Stimulated activated CD8-positive, alpha-beta memory T cell treated with anti-CD3 and anti-CD28 coated beads, Interleukin-2, amount 100 ng/mL, for 1 hour (primary cell): ENCODE measurements around the gene HMX3.
A peak's percentile ranks its signal among the peaks of the same experiment; 100 is the strongest.

Experiments
- DNase-seq, 2 donors: peaks; one replicate each; pipeline ENCODE4 v3.0.0-alpha.2; 2020; ENCODE audit warnings: low read depth in 2 of 2

Gene HMX3

DNA sequence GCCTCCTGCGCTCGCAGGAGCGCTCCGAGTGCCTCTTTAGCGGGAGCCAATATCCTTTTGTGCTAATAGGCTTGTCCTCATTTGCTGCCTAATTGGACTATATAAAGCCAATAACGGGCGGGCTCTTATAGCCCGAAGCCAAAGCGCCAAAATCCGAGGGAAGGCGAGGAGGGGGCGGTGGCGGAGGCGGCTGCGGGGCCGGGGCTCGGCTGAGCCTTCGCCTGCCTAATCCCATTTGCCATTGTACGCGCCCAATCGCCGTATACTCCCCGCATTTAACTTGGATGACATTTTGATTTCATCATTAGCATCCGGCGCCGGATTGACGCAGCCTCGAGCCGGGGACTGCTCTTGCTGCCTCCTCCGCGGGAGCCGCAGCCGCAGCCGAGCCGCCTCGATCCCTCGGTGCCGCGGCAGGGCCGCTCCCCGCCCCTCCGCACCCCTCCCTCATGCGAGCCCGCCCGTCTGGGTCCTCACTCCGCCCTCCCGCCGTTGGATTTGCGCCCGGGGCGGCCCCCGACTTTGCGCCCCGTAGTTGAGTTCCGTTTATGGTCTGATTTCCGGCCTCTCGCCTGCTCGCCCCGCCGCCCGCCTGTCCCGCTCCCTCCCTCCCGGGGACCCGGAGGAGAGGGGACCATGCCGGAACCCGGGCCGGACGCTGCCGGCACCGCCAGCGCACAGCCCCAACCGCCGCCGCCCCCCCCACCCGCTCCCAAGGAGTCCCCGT is at the start of gene HMX3:
HMX3 (plus strand) TSS at position 556 of the 727 bp plus-strand sequence; CDS start at position 637, 81 bp downstream.
- DNase-seq = no peak

DNA sequence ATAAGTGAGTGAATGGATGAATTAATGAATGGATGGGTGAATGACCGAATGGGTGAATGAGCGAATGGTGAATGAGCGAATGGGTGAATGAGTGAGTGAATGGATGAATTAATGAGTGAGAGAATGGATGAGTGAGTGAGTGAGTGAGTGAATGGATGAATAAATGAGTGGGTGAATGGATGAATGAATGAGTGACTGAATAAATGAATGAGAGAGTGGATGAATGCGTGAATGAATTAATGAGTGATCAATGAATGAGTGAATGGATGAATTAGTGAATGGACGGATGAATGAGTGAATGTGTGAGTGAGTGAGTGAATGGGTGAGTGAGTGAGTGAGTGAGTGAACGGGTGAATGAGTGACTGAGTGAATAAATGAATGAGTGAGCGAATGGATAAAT is 49.5 kb upstream of the HMX3 start:
- no peak for DNase-seq

DNA sequence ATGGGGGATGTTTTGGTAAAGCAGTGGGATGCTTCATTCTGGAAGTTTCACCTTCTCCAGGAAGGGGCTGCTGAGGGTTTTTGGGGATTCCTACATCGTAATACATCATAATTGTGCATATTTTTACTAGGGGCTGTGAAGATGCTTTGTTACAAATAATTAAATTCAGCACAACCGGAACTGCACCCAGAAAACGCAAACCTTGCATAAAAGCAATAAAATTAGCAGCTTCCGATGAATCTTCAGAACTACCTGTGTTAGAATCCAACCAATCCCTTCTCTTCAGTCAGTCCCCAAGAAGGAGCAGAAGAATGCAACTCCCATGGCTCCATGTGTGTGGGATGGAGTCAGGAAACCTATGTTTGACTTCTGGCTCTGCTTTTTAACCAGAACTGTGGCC is 48.4 kb upstream of the HMX3 start:
- DNase-seq = no peak

DNA sequence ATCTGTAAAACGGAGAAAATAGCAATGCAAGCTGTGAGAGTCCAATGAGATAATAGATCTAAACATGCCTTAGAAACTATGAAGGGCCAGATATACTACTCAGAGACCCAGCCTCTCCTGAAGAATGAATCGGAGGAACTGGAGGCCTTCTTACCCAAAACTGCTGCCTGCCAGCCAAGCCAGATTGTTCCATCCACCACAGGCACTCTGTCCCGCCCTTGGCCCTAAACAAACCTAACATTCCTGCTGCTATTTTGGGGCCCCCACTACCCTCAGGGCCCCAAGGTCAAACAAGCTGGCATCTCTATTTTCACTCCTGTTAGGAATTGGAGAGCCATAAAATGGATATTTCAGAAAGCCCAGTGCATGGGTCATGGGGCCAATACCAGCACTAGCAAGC is 48.0 kb upstream of the HMX3 start:
- no peak for DNase-seq

DNA sequence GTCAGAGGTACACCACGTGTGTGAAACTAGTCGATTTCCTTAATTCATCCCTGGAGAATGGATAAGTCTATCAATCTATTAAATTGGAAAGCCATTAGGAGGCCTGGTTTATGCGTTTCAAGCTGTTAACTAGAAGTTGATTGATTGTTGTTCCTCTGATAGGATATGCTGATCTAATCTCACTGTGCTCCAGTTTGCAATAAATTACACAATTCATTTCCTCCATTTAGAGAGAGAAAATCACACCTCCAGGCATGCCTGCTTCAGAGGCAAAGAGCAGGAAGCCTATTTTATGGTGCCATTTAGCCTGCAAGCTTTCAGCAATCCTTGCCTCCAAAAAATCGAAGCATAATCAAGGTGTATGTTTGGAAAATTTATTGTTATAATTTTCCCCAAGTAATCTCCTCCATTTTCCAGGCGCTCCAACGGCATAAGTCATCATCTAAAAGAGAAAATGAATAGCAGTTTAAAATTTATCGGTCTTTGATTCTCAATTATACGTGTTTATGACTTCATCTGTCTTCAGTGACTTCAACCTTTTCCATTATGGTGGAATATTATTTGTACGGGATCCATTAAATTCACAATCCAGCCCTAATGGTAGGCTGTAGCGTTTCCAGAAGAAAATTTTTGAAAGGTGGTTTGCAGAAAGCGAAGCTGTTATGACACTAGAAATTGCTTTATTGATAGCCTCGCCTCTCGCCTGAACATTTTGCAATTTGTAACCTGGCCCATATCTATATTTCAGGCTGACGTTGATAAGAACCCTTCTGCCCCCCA is 42.9 kb upstream of the HMX3 start:
- no peak for DNase-seq

DNA sequence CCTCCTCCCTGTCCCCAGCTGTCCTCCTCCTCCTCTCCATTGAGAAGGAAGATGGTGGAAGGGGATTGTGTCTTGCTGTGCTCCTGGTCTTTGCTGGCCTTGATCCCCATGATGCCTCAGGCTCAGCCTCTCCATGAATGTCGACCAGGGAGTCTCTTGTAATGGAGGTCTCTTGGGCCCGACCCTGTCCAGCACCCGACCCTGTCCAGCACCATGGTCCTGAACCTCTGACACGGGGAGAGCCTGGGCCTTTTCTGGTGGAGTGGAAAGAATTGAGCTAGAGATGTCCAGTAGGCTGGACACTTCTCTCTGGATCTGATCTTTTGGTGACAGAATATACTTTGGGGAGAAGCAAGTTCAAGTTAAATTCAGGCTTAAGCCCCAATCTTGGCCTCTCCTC is 42.3 kb upstream of the HMX3 start:
- no peak for DNase-seq

DNA sequence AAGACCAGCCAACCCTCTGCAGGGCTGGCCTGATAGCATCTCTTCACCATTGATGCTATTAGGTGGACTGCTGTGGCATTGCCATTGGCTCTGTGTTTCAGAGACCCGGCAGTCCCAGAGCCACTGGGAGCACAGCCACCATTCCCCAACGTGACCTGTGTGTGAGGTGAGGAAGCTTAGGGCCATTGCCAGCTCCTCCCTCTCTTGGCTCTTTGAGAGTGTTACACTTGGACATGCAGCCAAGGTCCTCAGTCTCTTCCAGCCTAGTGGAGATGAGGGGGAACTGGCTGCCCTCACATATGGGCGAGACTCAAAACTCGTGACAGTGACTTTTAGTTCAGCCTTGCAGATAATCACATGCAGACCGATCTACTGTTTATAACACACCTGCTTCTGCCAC is 39.3 kb upstream of the HMX3 start:
- no peak for DNase-seq

DNA sequence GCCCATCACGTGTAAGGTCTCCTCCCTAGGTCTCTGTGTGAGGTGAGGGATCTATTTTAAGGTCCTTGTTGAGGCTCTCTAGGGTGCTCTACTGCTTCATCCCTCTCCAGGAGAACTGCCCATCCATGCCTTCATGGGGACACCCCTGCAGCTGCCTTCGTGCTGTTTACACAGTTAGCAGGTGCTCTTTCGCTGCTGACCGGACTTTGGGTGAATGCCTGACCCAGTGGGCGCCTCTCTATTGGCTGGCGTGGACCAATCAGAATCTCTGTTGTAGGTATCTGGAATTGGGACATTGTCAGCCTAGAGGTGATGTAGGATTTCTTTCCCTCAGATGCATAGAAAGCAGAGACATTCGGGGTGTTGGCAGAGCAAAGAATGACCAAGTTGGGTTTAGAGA is 38.7 kb upstream of the HMX3 start:
- no peak for DNase-seq

DNA sequence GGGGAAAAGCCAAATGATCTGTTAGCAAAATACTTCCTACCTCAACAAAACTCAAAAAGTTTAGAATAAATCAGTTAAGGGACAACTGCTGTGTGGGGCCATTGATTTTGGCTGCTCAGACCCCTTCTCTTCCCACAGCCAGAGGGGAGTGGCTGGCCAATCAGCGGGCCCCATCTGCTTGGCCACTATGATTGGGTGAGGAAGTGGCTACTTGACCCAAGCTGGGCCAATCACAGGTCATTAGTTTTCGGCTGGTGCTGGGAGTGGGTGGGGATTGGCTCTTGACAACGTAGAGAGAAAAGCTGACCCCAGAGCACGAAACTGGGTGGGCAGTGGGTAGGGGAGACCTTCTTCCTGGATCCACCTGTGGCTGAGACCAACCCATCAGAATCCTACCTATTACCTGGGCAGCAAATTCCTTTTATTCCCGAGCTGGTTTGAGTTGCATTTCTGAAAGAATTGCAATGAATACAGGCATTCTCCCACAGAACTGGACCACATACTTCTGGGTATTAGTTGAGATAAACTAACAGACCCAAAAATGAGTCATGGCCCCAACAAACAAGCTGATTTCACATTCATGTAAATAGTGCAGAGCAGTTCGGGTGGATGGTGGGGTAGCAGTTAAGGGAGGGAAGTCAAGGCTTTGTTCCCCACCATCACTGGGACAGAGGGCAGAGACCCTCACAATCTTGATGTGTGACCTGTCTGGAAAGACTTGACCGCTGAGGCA is 35.6 kb upstream of the HMX3 start:
- no peak for DNase-seq

DNA sequence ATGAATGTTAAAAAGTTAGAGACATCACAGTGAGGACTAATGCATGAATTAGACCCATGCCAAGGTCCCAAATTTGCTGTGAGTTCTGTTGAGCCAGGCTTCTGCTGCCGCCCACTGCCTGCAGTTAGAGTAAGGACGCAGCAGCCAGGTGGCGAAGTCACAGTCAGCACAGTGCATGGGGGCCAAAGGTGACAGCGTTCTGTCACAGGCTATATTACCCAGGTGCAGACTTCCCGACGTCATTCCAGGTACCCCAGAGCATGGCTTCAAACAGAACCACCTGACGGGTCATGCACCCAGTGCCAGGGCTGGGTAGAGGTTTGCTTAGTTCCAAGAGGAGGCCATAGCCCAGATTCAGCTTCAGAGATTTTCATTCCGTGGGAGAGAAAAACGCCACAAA is 33.9 kb upstream of the HMX3 start:
- no peak for DNase-seq

DNA sequence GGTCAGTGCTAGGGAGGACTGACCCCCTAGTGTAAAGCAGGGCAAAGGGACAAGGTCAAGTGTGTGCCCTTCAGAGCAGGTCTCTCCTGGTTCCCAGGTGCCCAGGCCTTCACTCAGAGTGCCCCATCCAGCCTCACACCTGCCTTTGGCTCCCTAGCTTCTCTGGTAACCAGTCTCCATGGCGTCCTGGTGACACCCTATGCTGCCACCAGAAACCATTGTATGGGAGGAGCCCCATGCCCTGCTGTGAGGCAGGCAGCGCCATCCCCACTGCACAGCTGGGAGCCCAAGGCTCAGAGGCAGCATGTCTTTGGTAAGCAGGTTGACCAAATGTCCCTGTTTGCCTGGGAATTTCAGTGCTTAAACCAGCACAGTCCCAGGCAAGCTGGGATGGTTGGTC is 33.1 kb upstream of the HMX3 start:
- DNase-seq = no peak

DNA sequence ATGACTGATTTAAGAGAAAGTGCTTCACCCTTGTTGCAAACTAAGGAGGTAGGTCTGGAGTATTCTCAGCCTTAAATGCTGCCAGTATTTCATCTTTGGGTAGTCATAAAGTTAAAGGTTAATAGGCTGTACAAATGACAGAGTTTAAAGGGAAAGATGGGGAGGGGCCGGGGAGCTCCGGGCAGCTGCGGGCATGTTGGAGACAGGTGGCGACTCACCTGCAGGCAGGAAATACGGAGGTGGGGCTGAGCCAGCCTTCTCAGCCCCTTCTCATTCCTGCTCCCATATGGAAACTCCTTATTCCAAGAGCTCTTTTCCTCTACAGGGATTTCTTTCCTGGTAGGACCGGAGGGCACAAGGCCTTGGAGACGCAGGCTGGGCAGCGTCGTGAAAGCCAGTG is 31.8 kb upstream of the HMX3 start:
- no peak for DNase-seq

DNA sequence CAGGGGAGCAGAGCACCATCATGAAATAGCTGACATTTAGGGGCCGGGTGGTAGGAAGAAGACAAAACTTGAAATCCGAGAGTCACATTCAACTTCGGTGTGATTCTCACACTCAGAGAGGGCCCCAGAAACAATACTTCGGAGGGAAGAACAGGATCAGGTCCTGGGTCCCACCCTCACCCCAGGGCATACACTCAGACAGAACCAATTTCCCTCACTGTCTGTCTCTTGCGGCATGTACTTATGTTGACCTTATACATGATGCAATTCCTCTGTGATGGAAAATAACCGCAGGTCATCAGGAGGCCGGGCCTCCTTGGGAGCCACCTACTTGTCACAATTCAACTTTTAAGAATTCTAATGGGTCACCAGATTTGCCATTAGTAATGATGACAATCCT is 26.3 kb upstream of the HMX3 start:
- no peak for DNase-seq

DNA sequence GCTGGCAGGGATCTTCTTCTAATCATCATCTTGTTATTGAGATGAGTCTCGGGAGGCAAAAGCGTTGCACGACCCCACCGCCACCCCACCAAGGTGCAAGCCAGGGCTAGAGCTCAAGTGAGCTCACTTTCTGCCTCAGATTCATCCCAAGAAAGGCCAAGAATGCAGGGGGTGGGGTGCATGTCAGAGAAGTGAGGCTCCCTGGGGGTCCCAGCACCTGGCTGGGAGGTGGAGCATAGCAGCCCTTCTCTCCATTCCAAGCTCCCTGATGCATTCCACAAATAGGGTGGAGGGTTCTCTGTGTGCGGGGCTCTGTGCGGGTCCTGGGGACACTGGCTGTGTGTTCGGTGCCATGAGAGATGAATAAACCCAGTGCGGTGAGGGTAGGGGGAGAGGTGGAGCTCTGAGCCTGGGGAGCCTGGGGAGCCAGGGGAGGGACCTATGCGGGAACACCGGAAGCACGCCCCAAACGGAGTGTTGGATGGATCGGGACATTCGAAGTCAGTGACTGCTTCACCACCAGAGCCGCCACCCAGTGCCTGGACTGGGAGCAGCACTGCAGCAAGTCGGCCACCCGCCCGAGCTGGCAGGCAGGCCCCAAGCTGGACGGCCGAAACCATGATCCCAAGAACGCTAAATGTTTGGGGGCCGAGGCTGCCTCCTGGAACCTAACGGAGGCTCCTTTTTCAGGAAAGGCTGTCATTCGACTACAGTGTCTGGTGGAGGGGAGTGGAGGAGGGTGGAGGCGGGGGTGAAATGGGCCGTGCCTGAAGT is 17.9 kb upstream of the HMX3 start:
- no peak for DNase-seq

DNA sequence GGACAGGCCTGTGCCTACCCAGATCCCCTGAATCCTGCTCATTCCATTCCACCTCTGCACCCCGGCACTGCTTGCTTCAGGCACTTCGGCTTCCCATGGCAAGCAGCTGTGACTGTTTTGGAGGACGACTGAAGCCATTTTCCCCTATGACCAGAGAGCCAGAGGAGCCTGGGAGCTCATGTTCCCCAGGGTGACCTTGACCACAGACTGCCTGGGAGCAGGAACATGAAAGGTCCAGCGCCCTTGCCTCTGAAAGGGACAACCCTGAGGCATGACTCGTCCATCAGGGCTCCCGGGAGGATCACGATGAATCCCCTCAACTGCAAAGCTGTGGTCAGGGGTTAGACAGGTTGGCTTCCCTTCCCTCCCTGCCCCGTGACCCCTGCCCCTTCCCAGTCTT is 16.7 kb upstream of the HMX3 start:
- no peak for DNase-seq

DNA sequence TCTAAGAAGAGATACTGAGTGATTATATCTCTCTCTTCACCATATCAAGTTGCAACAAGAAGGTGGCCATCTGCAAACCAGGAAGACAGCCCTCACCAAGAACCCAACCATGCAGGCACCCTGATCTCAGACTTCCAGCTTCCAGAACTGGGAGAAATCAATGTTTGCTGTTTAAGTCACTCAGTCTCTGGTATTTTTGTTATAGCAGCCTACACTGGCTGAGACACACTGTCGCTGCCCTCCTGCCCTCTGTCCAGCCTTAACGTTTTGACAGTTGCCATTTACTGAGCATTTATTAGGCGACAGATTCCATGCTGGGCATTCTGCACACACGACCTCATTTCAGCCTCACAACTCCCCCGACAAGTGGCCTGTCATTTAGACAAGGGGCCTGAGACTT is 9.5 kb upstream of the HMX3 start:
- no peak for DNase-seq

DNA sequence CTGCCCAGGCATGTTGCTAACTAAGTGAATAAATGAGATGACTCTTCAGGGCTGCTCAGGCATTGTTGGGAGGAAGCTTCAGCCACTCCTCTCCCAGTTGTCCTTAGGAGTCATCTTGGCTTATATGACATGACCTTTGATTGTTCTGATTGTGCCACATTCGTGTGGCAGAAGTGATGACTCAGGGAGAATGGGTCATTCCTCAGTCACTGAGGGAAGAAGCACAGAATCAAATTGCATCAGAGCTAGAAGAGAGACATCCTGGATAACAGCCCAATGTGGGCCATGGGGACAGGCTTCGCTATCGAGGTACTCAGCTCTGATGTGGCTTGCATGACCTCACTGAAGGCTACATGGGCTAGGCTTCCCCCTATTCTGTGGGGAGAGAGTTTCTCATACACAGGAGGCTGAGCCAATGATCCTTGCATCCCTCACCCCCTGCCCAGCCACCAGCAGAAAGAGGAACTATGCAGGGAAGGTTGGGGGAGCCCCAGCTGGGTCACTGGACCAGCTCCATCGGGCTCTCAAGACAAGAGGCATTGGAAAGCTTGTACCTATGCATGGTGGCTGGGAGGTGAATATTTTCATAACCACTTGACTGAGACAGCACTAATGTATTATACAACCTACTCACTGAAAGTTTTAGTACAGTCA is 6.0 kb upstream of the HMX3 start:
- no peak for DNase-seq

DNA sequence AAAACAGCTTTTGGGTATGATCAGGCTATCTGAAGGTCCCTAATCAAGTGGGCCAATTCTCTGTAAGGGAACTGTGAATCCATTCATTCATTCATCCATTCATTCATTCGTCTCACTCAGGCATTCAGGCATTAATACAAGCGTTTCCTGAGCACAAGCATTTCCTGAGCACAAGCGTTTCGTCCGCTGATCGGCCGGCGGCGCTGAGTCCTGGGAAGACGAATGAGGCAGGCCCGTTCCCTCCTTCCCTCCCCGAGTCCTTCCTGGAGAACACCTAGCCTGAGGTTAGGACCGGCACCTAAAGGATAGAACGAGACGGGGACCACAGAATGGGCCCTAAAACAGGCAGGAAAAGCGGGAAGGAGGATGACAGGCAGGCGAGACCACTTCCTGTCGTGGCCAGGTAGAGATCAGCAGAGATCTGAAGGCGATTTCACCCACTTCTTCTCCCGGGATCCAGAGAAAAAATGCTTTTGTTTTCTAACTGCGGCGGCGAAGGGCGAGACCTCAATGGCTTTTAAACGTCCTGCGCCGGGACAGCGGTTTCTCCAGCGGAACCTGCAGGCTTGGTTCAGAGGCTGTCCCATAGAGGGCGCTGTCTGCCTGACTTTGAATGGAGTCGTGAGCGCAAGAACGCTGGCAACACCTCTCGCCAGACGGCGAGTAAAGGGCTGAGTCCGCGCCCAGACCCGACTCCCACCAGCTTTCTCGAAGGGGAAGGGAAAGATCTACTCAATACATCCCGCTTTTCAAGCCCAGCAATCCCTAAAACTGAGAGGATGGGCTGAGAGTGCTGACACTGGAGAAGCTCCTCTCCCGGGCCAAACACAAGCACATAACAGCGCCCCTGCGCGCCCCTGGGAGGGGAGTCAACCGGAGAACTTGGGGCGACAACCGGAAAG is 2.9 kb upstream of the HMX3 start:
- DNase-seq = peak; percentile 73 to 78

DNA sequence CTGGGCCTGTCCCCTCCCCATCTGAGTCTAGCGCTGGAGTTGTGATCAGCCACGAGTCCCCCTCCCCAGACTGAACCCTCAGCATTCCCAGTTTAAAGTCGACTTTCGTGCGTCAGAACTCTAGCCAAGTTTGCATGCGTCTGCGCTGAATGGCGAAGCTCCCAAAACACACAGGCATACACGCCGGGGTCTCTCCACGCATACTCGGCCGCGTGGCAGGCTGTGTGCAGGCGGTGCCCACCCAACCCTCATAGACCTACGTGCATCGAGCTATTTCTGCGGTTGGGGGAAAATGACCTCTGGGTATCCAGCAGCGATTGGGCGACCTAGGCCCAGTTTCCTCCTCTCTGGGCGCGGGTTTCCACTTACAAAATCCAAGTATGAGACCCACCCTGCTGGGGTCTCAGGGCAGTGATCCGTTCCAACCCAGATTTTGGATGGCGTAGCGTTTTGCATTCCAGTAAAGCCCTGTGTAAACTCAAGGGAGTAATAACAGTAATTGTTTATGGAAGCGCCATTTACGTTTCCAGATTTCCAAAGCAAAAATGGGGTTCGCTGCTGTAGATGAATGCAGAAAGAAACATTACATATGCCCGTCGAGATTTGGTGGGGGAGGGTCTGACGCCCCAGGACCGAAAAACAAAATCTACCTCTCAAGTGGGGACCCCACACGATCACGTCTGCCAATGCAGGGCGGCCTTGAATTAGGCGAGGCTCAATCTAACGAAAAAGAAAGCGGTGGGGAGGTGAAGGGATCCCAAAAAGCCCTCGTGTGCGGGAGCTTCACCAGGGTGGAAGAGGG is 2.0 kb upstream of the HMX3 start:
- DNase-seq = no peak
